Globus pallidus (tissue), 1 donor: ENCODE results near the gene VPS41.
A peak's percentile ranks its signal among the peaks of the same experiment; 100 is the strongest.

Experiments used
- DNase-seq: peaks from one replicate; pipeline ENCODE4 v3.0.0-alpha.2; 2015; ENCODE audit warnings: low spot score

VPS41 gene

GRCh38 chr7:38905056-38905759 is 3.8 kb downstream of the VPS41 start:
- DNase-seq: no peak

DNA sequence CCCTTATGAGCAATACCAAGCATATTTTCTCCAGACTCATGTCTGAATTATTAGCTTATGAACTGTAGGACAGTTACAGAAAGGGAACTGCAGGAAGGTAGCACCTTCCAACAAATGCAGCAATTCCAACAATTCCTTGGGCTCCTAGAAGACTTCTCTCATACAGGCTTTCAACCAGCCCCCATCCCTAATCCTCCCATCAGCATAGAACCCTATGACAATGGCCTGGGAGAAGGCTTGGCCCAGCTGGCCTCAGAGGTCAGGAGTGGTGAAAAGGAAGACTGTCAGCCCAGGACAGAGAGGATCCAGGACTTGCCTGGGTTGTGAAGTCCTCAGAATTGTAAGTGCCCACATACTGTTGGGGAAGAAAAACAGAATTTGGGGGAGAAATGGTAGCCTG is 5.9 kb downstream of the VPS41 start:
- DNase-seq: no peak

GRCh38 chr7:38902449-38902848 is 6.5 kb downstream of the VPS41 start:
- no peak for DNase-seq

DNA sequence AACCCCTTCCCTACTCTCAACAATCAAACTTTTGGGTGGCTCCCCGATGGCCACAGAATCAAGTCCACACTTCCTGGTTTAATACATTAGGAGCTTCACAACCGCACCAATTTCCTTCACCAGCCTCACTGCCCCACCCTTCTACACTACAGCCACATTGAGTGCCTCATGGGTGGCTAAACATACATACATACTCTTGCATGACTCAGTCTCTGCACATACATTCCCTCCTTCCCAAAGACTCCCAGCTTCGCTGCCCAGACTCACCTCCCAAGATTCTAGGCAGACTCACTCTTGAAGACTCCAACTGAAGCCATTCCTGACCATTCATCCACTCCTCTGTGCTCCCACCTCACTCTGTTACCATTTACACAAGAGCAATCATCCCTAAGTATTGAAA is 15.9 kb downstream of the VPS41 start:
- no peak for DNase-seq

DNA sequence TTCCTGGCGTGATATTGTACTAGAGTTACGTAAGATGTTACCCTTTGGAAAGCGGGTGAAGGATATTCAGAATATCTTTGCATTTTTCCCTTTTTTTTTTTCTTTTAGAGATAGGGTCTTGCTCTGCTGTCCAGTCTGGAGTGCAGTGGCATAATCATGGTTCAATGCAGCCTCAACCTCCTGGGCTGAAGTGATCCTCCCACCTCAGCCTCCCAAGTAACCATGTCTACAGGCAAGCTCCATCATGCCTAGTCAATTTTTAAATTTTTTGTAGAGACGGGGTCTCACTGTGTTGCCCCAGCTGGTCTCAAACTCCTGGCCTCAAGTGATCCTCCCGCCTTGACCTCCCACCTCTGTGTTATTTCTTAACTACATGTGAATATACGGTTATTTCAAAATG is 18.4 kb downstream of the VPS41 start:
- no peak for DNase-seq

GRCh38 chr7:38889872-38890432 is 19.0 kb downstream of the VPS41 start:
- DNase-seq: no peak

DNA sequence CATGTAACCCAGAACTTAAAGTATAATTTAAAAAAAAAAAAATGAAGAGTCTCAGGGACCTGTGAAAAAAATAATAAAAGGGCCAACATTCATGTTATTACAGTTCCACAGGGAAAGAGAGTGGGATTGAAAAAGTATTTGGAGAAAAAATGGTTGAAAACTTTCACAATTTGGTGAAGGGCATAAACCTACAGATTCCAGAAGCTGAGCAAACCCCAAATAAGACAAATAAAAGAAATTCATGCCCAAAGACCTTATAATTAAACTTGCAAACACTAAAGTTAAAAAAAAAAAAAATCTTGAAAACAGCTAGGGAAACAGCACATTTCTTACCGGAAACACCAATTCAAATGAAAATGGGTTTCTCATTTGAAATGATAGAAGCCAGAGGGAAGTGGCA is 19.9 kb downstream of the VPS41 start:
- DNase-seq: no peak

DNA sequence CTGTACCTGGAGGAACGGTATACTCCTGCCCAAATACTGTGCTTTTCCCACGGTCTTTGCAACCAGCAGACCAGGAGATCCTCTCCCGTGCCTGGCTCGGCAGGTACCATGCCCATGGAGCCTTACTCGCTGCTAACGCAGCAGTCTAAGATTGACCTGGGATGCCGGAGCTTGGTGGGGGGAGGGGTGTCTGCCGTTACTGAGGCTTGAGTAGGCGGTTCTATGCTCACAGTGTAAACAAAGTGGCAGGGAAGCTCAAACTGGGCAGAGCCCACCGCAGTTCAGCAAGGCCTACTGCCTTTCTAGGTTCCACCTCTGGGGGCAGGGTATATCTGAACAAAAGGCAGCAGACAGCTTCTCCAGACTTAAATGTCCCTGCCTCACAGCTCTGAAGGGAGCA is 22.7 kb downstream of the VPS41 start:
- DNase-seq: no peak

DNA sequence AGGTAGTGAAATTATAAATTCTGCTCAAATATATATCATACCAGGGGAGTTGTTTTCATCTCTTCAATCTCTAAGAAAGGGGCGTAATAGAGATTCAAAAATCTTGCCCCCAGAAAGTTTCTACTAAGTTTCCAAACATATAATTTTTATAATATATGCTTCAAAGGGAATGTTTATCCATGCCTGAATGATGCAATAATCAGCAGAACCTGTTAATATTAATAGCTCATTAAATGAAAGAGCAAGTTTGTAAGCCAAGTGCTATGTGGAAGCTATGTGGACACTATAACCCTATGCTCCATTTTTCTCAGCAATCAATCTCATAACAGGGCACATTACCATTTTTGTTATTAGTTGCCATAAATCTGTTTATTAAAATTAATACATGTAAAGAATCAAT is 25.3 kb downstream of the VPS41 start:
- DNase-seq: no peak

DNA sequence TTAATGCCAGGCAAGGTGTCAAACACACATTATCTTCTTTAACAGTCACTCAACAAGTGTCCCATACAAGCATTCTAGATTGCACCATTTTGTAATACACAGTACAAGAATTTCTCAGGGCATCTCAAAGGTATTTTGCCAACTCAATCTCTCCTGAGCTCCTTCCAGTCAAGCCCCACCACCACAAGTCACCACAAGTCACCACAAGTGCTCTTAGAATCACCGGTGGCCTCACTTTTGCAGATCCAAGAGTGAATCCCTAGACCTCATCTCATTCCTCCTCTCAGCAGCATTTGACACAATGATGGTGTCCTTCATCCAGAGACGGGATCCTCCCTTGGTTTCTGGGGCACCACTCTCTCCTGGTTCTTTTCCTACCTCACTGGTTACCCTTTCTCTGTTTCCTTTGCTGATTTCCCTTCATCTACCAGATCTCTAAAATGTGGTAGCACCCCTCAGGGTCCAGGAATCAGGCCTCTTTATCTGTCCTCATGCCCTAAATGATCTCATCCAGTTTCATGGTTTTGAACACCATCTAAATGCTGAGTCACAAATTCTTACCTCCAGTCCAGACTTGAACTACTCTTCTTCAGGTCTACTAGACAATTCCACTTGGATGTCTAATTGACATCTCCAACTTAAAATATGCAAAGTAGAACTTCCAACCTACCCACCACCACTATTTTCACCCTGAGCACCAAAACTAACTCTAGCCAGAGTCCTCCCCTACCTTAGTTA is 26.9 kb downstream of the VPS41 start:
- no peak for DNase-seq

- peak; percentile 20 for DNase-seq
Measured at GRCh38 chr7:38881015-38881414, 28.0 kb downstream of the VPS41 start.

DNA sequence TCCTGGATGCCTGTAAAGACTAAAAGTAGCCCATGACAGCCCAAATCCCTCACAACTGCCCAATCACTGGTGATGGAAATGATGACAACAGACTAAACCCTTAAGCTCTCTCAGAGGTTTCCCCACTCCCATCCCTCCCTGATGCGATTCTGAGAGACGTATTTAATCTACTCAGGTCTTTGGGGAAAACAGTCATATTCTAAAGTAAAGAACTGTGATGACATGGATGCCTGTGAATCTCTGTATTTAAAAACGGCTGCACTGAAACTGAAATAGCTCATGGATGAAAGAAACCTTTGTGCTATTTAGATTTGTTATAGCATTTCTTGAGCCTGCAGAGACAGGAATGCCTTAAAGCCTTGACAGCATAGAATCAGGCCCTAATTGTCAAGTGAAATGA is 28.5 kb downstream of the VPS41 start:
- peak; percentile 34 for DNase-seq

GRCh38 chr7:38880035-38880434 is 29.0 kb downstream of the VPS41 start:
- DNase-seq: no peak

- DNase-seq: no peak
Measured at GRCh38 chr7:38878694-38879457, 30.1 kb downstream of the VPS41 start.

GRCh38 chr7:38873433-38873832 is 35.6 kb downstream of the VPS41 start:
- DNase-seq: no peak

- no peak for DNase-seq
Measured at GRCh38 chr7:38872202-38872601, 36.8 kb downstream of the VPS41 start.

DNA sequence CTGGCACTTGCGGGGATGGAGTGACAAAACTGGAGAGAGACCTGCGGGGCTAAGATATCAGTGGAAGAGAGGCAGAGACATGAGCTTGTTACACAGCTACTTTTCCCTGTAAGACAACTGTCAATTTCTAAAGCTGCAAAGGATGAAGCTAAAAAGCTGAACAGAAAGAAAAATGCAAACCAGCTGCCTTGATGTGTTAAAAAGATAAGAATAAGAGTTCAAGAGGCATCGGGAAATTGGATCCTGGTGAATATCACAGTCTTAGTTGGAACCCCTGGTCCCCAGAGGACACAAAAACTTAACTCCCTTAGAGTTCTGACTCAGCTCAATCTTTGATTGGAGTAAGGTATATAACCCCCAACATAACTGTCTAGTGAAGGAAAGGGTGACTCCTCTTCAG is 38.8 kb downstream of the VPS41 start:
- DNase-seq: no peak

GRCh38 chr7:38863601-38864291 is 45.2 kb downstream of the VPS41 start:
- no peak for DNase-seq

GRCh38 chr7:38862666-38863065 is 46.3 kb downstream of the VPS41 start:
- DNase-seq: no peak

GRCh38 chr7:38858259-38858884 is 50.6 kb downstream of the VPS41 start:
- no peak for DNase-seq

DNA sequence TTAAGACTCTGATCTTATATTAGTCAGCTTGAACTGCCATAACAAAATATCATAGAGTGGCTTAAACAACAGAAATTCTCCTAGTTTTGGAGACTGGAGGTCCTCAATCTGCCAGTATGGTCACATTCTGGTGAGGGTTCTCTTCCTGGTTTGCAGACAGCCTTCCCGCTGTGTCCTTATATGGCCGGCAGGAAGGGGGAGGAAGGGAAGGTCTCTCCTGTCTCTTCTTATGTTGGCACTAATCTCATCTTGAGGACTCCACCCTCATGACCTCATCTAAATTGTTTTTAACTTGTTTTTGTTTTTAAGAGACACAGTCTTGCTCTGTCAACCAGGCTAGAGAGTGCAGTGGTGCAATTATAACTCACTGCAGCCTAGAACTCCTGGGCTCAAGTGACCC is 53.1 kb downstream of the VPS41 start:
- no peak for DNase-seq

GRCh38 chr7:38855386-38855785 is 53.6 kb downstream of the VPS41 start:
- DNase-seq: no peak
